ENCODE results near the gene TEX35. TPM values are rescaled to one million over a fixed set of nuclear protein-coding genes. Genes with fewer than 3 reads are reported as not detected.

Gene TEX35
- total and polyA plus RNA-seq, 10 of the 15 experiments (the other 5 are each of a cell fraction or from before 2014, with no cell fraction given), result not detected

DNA sequence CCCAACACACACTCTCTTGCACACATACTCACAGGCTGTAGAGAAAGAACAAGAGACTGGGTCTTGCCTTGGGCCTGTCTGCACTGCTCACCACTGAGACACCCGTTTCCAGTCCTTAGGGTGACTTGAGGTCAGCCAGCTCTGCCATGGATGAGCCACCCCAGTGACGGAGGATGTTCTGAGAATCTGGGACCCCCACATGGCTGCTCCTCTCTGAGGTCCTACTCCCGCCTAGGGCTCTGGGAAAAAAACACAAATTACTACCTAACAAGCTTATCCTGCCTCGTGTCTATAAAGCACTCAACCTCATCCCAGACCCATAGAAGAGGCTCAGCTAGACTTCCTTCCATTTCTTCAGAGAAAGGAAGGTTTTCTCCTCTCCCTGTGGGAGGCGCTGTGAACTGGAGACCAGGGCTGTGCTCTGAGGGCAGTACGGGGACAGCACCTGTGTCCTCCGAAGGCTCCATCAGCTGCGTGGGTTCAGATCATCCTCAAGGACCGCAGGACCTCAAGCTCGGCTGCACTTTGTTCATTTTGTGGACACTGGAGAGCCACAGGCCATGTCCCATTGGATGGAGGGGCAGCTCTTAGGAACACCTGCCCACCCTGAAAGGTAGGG lies 11.9 kb upstream of the TEX35 start:
- no peak overlapping the region for H3K9ac ChIP-seq (ENCODE audit: control insufficient read depth, insufficient read depth, low read length)
- H3K79me2 ChIP-seq (ENCODE audit: control insufficient read depth, insufficient read depth, low read length), result no peaks in the 10 kb centered on the region
- no peak for DNase-seq (ENCODE audit: low read depth, low spot score)
- BruUV-seq (replicated peaks), result no TSS peak
- FAIRE-seq, result no peak
- 21% methylated on average over 10 of the region's 10 CpGs for WGBS (ENCODE audit: insufficient coverage, insufficient replicate concordance, low lambda C conversion rate, missing lambda C conversion rate)
- ChIA-PET CTCF (interaction anchor here (0.8 to 11.2 kb wide), 35 partner anchors 8 to 502 kb away, joined by 3 to 187 read pairs (median 4); partner anchors contain the start of gene TEX35), RAD21 (ENCODE audit: unreplicated experiment) (interaction anchor here (1.1 to 3.2 kb wide), 5 partner anchors 25 to 190 kb away, joined by 3 to 19 read pairs (median 5); no protein-coding TSS in a partner anchor), SMC1A (ENCODE audit: uncharacterized antibody, unreplicated experiment) (interaction anchor here (1.1 to 7.4 kb wide), 6 partner anchors 9 to 201 kb away, joined by 3 to 73 read pairs (median 11); no protein-coding TSS in a partner anchor), POLR2A (no interaction called here)
- H4K20me1 ChIP-seq (ENCODE audit: control insufficient read depth, insufficient read depth), result no peaks in the 10 kb centered on the region
- intact Hi-C loops (cut with micrococcal nuclease; ENCODE audit: unreplicated experiment) (loop anchor here (1.0 kb wide), 2 partner anchors 139 to 191 kb away; no protein-coding TSS in a partner anchor), in situ Hi-C loops (cut with MboI) (loop anchor here (5.0 kb wide), 1 partner anchor 189 kb away; no protein-coding TSS in a partner anchor)
- no peak overlapping the region for H2AFZ ChIP-seq (ENCODE audit: control insufficient read depth, low read depth, low read length)
- no peak overlapping the region for H3K4me2 ChIP-seq (ENCODE audit: control insufficient read depth, insufficient read depth)
- H3K27ac ChIP-seq (ENCODE audit: control insufficient read depth, insufficient read depth), result no peak overlapping the region
- peak; percentile 24 for ATAC-seq
- no peaks in the 10 kb centered on the region for H3K4me1 ChIP-seq (ENCODE audit: control insufficient read depth, insufficient read depth, low read length)
- H3K27me3 ChIP-seq (replicated peaks in 1 of 2; ENCODE audit: control insufficient read depth in 2 of 2, insufficient read depth in 2 of 2, low read length in 1 of 2), result no peaks in the 10 kb centered on the region
- H3K4me3 ChIP-seq, result no peak overlapping the region
- no peaks in the 10 kb centered on the region for H3K9me3 ChIP-seq (replicated peaks; ENCODE audit: control insufficient read depth, insufficient read depth, low read length)
- no peaks in the 10 kb centered on the region for H3K36me3 ChIP-seq (ENCODE audit: control insufficient read depth in 2 of 2, insufficient read depth in 2 of 2, low read length in 1 of 2)
- TF ChIP-seq SIN3A (IDR thresholded peaks at IDR 0.05; ENCODE audit: low read depth, low read length), result no peak
- TF ChIP-seq PRDM15 (CRISPR knock-in tag; IDR thresholded peaks at IDR 0.05), result no peak
- TF ChIP-seq PKNOX1 (IDR thresholded peaks at IDR 0.05), result no peak
- TF ChIP-seq, protein P1, sequence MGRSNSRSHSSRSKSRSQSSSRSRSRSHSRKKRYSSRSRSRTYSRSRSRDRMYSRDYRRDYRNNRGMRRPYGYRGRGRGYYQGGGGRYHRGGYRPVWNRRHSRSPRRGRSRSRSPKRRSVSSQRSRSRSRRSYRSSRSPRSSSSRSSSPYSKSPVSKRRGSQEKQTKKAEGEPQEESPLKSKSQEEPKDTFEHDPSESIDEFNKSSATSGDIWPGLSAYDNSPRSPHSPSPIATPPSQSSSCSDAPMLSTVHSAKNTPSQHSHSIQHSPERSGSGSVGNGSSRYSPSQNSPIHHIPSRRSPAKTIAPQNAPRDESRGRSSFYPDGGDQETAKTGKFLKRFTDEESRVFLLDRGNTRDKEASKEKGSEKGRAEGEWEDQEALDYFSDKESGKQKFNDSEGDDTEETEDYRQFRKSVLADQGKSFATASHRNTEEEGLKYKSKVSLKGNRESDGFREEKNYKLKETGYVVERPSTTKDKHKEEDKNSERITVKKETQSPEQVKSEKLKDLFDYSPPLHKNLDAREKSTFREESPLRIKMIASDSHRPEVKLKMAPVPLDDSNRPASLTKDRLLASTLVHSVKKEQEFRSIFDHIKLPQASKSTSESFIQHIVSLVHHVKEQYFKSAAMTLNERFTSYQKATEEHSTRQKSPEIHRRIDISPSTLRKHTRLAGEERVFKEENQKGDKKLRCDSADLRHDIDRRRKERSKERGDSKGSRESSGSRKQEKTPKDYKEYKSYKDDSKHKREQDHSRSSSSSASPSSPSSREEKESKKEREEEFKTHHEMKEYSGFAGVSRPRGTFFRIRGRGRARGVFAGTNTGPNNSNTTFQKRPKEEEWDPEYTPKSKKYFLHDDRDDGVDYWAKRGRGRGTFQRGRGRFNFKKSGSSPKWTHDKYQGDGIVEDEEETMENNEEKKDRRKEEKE (IDR thresholded peaks at IDR 0.05), result no peak
- TF ChIP-seq BACH1 (IDR thresholded peaks at IDR 0.05; ENCODE audit: borderline replicate concordance), result no peak
- TF ChIP-seq BCL11A (IDR thresholded peaks at IDR 0.05; ENCODE audit: low read depth, low read length), result no peak
- no peak for TF ChIP-seq BHLHE40 (IDR thresholded peaks at IDR 0.05; ENCODE audit: borderline replicate concordance in 1 of 2, low read depth in 2 of 2, low read length in 1 of 2)
- TF ChIP-seq, protein P2, sequence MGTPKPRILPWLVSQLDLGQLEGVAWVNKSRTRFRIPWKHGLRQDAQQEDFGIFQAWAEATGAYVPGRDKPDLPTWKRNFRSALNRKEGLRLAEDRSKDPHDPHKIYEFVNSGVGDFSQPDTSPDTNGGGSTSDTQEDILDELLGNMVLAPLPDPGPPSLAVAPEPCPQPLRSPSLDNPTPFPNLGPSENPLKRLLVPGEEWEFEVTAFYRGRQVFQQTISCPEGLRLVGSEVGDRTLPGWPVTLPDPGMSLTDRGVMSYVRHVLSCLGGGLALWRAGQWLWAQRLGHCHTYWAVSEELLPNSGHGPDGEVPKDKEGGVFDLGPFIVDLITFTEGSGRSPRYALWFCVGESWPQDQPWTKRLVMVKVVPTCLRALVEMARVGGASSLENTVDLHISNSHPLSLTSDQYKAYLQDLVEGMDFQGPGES (IDR thresholded peaks at IDR 0.05), result no peak
- TF ChIP-seq SMC3 (IDR thresholded peaks at IDR 0.05; ENCODE audit: borderline replicate concordance, low read length), result no peak

Data from GM12878 (cell line).